Fibroblast of skin of left biceps (primary cell): Measurements from ENCODE around the gene MMEL1.
"Not testable (repeated sequence)": the region's sequence is repeated elsewhere in the genome, so short reads cannot be mapped to it uniquely, and the experiment has no call there.

ENCODE experiments used
- DNase-seq, 2 experiments: peaks; one replicate each; pipeline ENCODE4 v3.0.0-alpha.2; 2013; ENCODE audit warnings: low read depth in 2 of 2

The MMEL1 gene

GRCh38 chr1:2628933-2629626 lies 3.7 kb downstream of the MMEL1 start:
- DNase-seq: no peak

GRCh38 chr1:2628191-2628932 lies 4.5 kb downstream of the MMEL1 start:
- DNase-seq: no peak

- no peak for DNase-seq
Observed at GRCh38 chr1:2627746-2628145, 5.1 kb downstream of the MMEL1 start.

- not testable (repeated sequence) for DNase-seq
Observed at GRCh38 chr1:2625748-2626147, 7.1 kb downstream of the MMEL1 start.

GRCh38 chr1:2625311-2625710 lies 7.5 kb downstream of the MMEL1 start:
- no peak for DNase-seq

- no peak for DNase-seq
Observed at GRCh38 chr1:2624735-2625300, 8.0 kb downstream of the MMEL1 start.

GRCh38 chr1:2623571-2624337 lies 9.1 kb downstream of the MMEL1 start:
- DNase-seq: no peak

- no peak for DNase-seq
Observed at GRCh38 chr1:2617971-2618470, 14.8 kb downstream of the MMEL1 start.

GRCh38 chr1:2614145-2614544 lies 18.7 kb downstream of the MMEL1 start:
- no peak for DNase-seq

- no peak for DNase-seq
Observed at GRCh38 chr1:2612591-2613365, 20.0 kb downstream of the MMEL1 start.

GRCh38 chr1:2611621-2612437 lies 21.0 kb downstream of the MMEL1 start:
- no peak for DNase-seq

- DNase-seq: no peak
Observed at GRCh38 chr1:2611031-2611501, 21.8 kb downstream of the MMEL1 start.

GRCh38 chr1:2610036-2610959 lies 22.5 kb downstream of the MMEL1 start:
- no peak for DNase-seq

- no peak for DNase-seq
Observed at GRCh38 chr1:2609319-2610035, 23.3 kb downstream of the MMEL1 start.

- DNase-seq: no peak
Observed at GRCh38 chr1:2607641-2608091, 25.1 kb downstream of the MMEL1 start.

- no peak for DNase-seq
Observed at GRCh38 chr1:2606881-2607621, 25.8 kb downstream of the MMEL1 start.

- DNase-seq: no peak
Observed at GRCh38 chr1:2606396-2606880, 26.4 kb downstream of the MMEL1 start.
